Keratinocyte (primary cell): ENCODE measurements around the gene SLC66A1.

Experiments used
- CTCF ChIP-seq, 3 experiments: IDR thresholded peaks in 1 of 3; conservative IDR thresholded peaks in 1 of 3; optimal IDR thresholded peaks in 1 of 3; 2 replicates in 2 of 3; 3 replicates in 1 of 3; pipeline versions ENCODE3 to v1.5.1; 2011; ENCODE audit warnings: low read length in 3 of 3, mild to moderate bottlenecking in 3 of 3, moderate library complexity in 2 of 3, control low read depth in 1 of 3, inconsistent platforms in 1 of 3; ENCODE audit not compliant: insufficient read depth in 2 of 3; ENCODE audit errors: extremely low read depth in 1 of 3
- EZH2 ChIP-seq: IDR thresholded peaks from one replicate; pipeline ENCODE4 v1.6.1; 2012; ENCODE audit warnings: inconsistent platforms, mild to moderate bottlenecking, low read length, moderate library complexity

GRCh38 chr1:19346026-19346425 lies 33.9 kb downstream of the SLC66A1 start:
- no peak for TF ChIP-seq CTCF (optimal IDR thresholded peaks at IDR 0.05 in 1 of 3, IDR thresholded peaks at IDR 0.05 in 1 of 3, conservative IDR thresholded peaks at IDR 0.05 in 1 of 3; ENCODE audit: extremely low read depth in 1 of 3, insufficient read depth in 2 of 3, low read length in 3 of 3)
- no peak for TF ChIP-seq EZH2
